ENCODE data around the gene MCTP1. TPM values are rescaled to one million over a fixed set of nuclear protein-coding genes. Genes with fewer than 3 reads are reported as not detected.

MCTP1 gene
- total RNA-seq, 2 donors from 2014 or later, result 5.1 to 10.0 TPM

- no peaks in the 10 kb centered on the region for H3K36me3 ChIP-seq
- DNase-seq (ENCODE audit: low spot score), result no peak
- TF ChIP-seq CTCF (IDR thresholded peaks at IDR 0.05), result no peak
- H3K27me3 ChIP-seq, result no peaks in the 10 kb centered on the region
- no peak overlapping the region for H3K27ac ChIP-seq
- no peaks in the 10 kb centered on the region for H3K4me1 ChIP-seq
- no peaks in the 10 kb centered on the region for H3K9me3 ChIP-seq
- no peak overlapping the region for H3K4me3 ChIP-seq
Measured at GRCh38 chr5:94700592-94700991, 584.3 kb downstream of the MCTP1 start.

GRCh38 chr5:94699562-94699961, 585.3 kb downstream of the MCTP1 start:
- no peaks in the 10 kb centered on the region for H3K27me3 ChIP-seq
- no peaks in the 10 kb centered on the region for H3K9me3 ChIP-seq
- H3K27ac ChIP-seq, result no peak overlapping the region
- no peaks in the 10 kb centered on the region for H3K4me1 ChIP-seq
- H3K4me3 ChIP-seq, result no peak overlapping the region
- no peak for DNase-seq (ENCODE audit: low spot score)
- no peak for TF ChIP-seq CTCF (IDR thresholded peaks at IDR 0.05)
- no peaks in the 10 kb centered on the region for H3K36me3 ChIP-seq

GRCh38 chr5:94698197-94698596, 586.7 kb downstream of the MCTP1 start:
- no peak for DNase-seq (ENCODE audit: low spot score)
- H3K36me3 ChIP-seq, result no peaks in the 10 kb centered on the region
- H3K27me3 ChIP-seq, result no peaks in the 10 kb centered on the region
- H3K4me3 ChIP-seq, result no peak overlapping the region
- H3K9me3 ChIP-seq, result no peaks in the 10 kb centered on the region
- H3K4me1 ChIP-seq, result no peaks in the 10 kb centered on the region
- H3K27ac ChIP-seq, result no peak overlapping the region
- TF ChIP-seq CTCF (IDR thresholded peaks at IDR 0.05), result no peak

GRCh38 chr5:94694671-94695070, 590.2 kb downstream of the MCTP1 start:
- H3K4me1 ChIP-seq, result peaks cover 0 to 4% of the 10 kb centered on the region in 2 donors
- H3K36me3 ChIP-seq, result no peaks in the 10 kb centered on the region
- H3K27me3 ChIP-seq, result no peaks in the 10 kb centered on the region
- no peak overlapping the region for H3K27ac ChIP-seq
- no peak for DNase-seq (ENCODE audit: low spot score)
- H3K4me3 ChIP-seq, result no peak overlapping the region
- TF ChIP-seq CTCF (IDR thresholded peaks at IDR 0.05), result no peak
- H3K9me3 ChIP-seq, result no peaks in the 10 kb centered on the region

DNA sequence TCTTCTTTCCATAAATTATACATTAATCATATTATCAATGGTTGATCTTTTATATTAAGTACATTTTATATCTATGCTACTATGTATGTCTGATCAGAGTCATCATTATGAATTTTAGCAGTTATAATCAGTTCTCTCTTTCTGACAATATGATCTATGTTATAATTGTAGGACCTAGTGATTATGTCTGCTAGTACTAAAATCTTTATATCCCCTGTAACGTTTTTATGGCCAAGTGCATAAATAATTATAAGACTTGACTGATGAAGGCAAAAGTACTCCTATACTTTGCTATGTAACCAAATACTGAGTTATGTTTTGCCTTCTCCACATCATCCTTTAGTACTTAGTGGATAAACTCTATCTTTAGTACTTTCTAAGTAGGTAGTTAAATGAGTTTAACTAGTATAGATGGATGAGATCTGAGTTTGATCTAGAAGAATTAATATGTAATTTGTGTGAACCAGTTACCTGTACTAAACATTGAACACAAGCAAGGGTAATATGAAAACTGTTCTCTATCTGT, 591.0 kb downstream of the MCTP1 start:
- Histone ChIP-seq H3K27me3 (no peaks in the 10 kb centered on the region), H3K9me3 (no peaks in the 10 kb centered on the region), H3K27ac (no peak overlapping the region), H3K36me3 (no peaks in the 10 kb centered on the region), H3K4me3 (no peak overlapping the region), H3K4me1 (peaks cover 0 to 4% of the 10 kb centered on the region in 2 donors)
- no peak for DNase-seq (ENCODE audit: low spot score)
- no peak for TF ChIP-seq CTCF (IDR thresholded peaks at IDR 0.05)

Measured in right atrium auricular region (tissue), 2 donors.